AG10803 (cell line): ENCODE measurements around the gene PNO1.

Experiments used
- DNase-seq: peaks from one replicate; pipeline ENCODE4 v3.0.0; 2010; ENCODE audit warnings: low read depth
- H3K4me3 ChIP-seq: 2 replicates; pipeline ENCODE4 v1.5.1; 2011; ENCODE audit warnings: mild to moderate bottlenecking, low read length, control low read depth
- CTCF ChIP-seq: conservative IDR thresholded peaks from 2 replicates; pipeline ENCODE4 v1.5.1; 2011; ENCODE audit warnings: mild to moderate bottlenecking, low read length, control low read depth, inconsistent platforms

Gene PNO1

GRCh38 chr2:68223419-68223818 lies 65.7 kb downstream of the PNO1 start:
- DNase-seq: no peak
- no peak for TF ChIP-seq CTCF
- H3K4me3 ChIP-seq: no peak overlapping the region

DNA sequence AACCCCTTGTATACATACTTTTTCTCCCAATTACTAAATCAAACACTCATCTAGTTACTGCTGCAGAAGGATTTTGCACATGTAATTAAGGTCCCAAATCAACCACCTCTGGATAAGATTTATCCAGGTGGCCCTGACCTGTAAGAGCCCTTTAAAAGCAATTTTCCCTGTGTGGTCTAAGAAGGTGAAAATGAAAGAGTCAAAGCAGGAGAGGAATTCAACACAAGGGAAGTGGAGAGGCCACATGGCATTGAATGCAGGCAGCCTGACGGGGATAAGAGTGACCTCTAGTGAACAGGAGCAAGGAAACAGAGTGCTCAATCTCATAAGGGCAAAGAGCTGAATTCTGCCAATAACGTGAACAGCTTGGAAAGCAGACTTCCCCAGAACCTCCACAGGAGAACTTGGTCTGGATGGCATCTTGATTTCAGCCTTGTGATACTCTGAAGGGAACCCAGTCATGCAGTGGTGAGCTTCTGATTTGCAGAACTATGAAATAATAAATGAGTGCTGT lies 67.5 kb downstream of the PNO1 start:
- H3K4me3 ChIP-seq: no peak overlapping the region
- TF ChIP-seq CTCF: peak; percentile 39
- peak; percentile 27 for DNase-seq
